HEK293T (cell line): ENCODE data around the gene TEDC1.

Source experiments
- BHLHE40 ChIP-seq: fragments of 450-650 bp; IDR thresholded peaks from 2 replicates; pipeline ENCODE4 v1.6.1; 2016; ENCODE audit warnings: mild to moderate bottlenecking, moderate library complexity, borderline replicate concordance
- FOXA1 ChIP-seq: fragments of 450-650 bp; IDR thresholded peaks from 2 replicates; pipeline ENCODE4 v1.6.1; 2016; ENCODE audit warnings: mild to moderate bottlenecking
- FOXK2 ChIP-seq: fragments of 450-650 bp; IDR thresholded peaks from 2 replicates; pipeline ENCODE4 v1.6.1; 2016; ENCODE audit warnings: mild to moderate bottlenecking
- HDGF ChIP-seq: fragments of 450-650 bp; IDR thresholded peaks from 2 replicates; pipeline ENCODE4 v1.6.1; 2017; ENCODE audit warnings: antibody characterized with exemption, borderline replicate concordance
- LEF1 ChIP-seq: fragments of 450-650 bp; IDR thresholded peaks from 2 replicates; pipeline ENCODE4 v1.6.1; 2017; ENCODE audit warnings: mild to moderate bottlenecking, borderline replicate concordance
- PKNOX1 ChIP-seq: fragments of 450-650 bp; IDR thresholded peaks from 2 replicates; pipeline ENCODE4 v1.6.1; 2016
- SP1 ChIP-seq: fragments of 450-650 bp; IDR thresholded peaks from 2 replicates; pipeline ENCODE4 v1.6.1; 2017
- SUZ12 ChIP-seq: fragments of 450-650 bp; IDR thresholded peaks from 2 replicates; pipeline ENCODE4 v1.6.1; 2016; ENCODE audit warnings: mild to moderate bottlenecking
- TARDBP ChIP-seq: fragments of 450-650 bp; IDR thresholded peaks from 2 replicates; pipeline ENCODE4 v1.6.1; 2016
- ZNF384 ChIP-seq: fragments of 450-650 bp; IDR thresholded peaks from 2 replicates; pipeline ENCODE4 v1.6.1; 2016

DNA sequence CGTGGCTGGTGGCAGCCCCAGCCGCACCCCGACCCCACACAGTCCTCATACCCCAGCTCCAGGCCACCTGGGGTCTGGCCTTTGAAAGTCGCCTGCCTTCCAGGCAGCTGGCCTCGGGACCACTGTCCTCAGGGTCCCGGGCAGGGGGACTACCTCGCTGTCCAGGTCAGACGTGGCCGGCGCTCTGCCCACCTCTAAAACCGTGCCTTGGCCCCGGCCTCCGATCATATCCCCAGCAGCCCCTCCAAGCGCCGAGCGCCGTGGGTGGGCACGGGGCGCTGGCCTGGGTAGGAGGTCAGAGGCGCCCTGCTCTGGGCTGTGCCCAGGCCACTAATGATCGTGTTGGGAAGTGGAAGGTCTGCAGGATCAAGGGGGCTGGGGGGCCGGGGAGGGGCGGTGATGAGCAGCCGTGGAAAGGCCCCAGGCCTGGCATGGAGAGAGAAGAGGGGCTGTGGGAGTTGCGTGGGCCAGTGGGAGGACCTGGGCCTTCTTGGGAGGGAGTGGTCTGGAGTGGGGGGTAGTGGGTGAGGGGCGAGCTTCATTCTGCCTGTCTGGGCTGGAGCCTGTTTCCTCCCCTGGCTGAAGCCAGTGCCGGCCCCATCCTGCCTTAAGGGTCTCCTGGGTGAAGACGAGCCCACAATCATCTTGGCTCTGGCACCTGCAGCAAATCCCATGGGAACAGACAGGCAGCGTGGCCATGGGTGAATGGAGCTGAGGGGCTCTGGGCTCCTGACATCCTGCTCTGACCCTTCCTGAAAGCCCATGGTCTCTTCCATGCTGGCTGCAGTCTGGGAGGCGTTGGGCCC, 40.2 kb downstream of the TEDC1 start:
- TF ChIP-seq HDGF (no peak), FOXA1 (no peak), SUZ12 (no peak), TARDBP (no peak), FOXK2 (no peak), SP1 (no peak), LEF1 (no peak), PKNOX1 (no peak), ZNF384 (no peak), BHLHE40 (no peak)
